ENCODE measurements around the gene ARSG. TPM values are rescaled to one million over a fixed set of nuclear protein-coding genes. Genes with fewer than 3 reads are reported as not detected.
"Not testable (repeated sequence)": the region's sequence is repeated elsewhere in the genome, so short reads cannot be mapped to it uniquely, and the experiment has no call there.

ARSG gene
- total and polyA plus RNA-seq, 2 donors (not counting 1 experiment from before 2014, with no cell fraction given): 5.5 to 18.4 TPM

DNA sequence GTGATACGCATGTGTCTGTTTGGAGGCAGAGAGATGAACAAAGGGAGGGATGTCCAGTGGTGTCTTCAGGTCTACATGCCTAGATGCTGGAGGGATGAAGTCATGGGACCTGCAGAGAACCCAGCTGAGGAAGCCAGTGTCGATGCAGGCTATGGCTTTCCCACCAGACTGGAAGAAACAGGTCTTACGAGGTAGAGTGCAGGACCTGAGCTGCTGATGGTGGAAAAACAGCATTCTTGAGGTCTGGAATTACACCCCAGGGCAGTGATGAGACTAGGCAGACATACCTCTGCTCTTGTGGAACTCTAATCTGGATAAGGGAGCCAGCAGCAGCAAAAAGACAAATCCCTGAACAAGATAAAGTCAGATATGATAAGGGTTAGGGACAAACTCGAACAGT lies 37.4 kb downstream of the ARSG start:
- CTCF ChIA-PET: interaction anchor here (0.8 kb wide), 1 partner anchor 156 kb away, joined by 3 read pairs; no protein-coding TSS in a partner anchor
- Histone ChIP-seq H3K27ac (ENCODE audit: low read length in 2 of 2) (no peak overlapping the region), H3K27me3 (replicated peaks in 1 of 4; ENCODE audit: control extremely low read depth in 1 of 4, control insufficient read depth in 3 of 4, insufficient read depth in 4 of 4, low read length in 3 of 4) (peaks cover 0 to 5% (median 0%) of the 10 kb centered on the region in 4 experiments), H2AFZ (ENCODE audit: insufficient read depth, low read depth, low read length, poor library complexity, severe bottlenecking) (no peak overlapping the region), H3K9ac (ENCODE audit: low read length) (no peak overlapping the region), H3K79me2 (ENCODE audit: control insufficient read depth, insufficient read depth, low read length) (no peaks in the 10 kb centered on the region), H3K36me3 (replicated peaks in 1 of 2; ENCODE audit: control extremely low read depth in 1 of 2, control insufficient read depth in 1 of 2, extremely low read depth in 1 of 2, insufficient read depth in 2 of 2, low read length in 1 of 2) (no peaks in the 10 kb centered on the region), H3K4me3 (ENCODE audit: control extremely low read depth in 1 of 5, extremely low read depth in 1 of 5, insufficient read depth in 1 of 5, low read depth in 2 of 5, low read length in 4 of 5) (no peak overlapping the region), H3K9me3 (ENCODE audit: control extremely low read depth in 1 of 3, control insufficient read depth in 2 of 3, insufficient read depth in 1 of 3, low read length in 2 of 3) (peaks cover 1 to 39% (median 5%) of the 10 kb centered on the region in 3 donors), H3K4me1 (ENCODE audit: control insufficient read depth in 2 of 2, insufficient read depth in 2 of 2, low read length in 2 of 2) (no peaks in the 10 kb centered on the region), H3K4me2 (replicated peaks; ENCODE audit: low read depth, low read length, poor library complexity, severe bottlenecking) (no peak overlapping the region), H4K20me1 (ENCODE audit: control insufficient read depth, insufficient read depth, low read length, poor library complexity, severe bottlenecking) (no peaks in the 10 kb centered on the region)
- no peak for ATAC-seq (ENCODE audit: low read depth)
- intact Hi-C loops (cut with micrococcal nuclease): no loop called here
- Mint-ChIP-seq H3K27ac (no peak overlapping the region), H3K4me1 (no peaks in the 10 kb centered on the region), H3K27me3 (peaks cover 3% of the 10 kb centered on the region), H3K4me3 (no peak overlapping the region), H3K9me3 (ENCODE audit: insufficient read depth) (peaks cover 2% of the 10 kb centered on the region)
- no peak for DNase-seq
- POLR2A ChIA-PET: no interaction called here
- 78% methylated on average over 4 of the region's 4 CpGs for WGBS (ENCODE audit: insufficient coverage)
- TF ChIP-seq, protein P1, sequence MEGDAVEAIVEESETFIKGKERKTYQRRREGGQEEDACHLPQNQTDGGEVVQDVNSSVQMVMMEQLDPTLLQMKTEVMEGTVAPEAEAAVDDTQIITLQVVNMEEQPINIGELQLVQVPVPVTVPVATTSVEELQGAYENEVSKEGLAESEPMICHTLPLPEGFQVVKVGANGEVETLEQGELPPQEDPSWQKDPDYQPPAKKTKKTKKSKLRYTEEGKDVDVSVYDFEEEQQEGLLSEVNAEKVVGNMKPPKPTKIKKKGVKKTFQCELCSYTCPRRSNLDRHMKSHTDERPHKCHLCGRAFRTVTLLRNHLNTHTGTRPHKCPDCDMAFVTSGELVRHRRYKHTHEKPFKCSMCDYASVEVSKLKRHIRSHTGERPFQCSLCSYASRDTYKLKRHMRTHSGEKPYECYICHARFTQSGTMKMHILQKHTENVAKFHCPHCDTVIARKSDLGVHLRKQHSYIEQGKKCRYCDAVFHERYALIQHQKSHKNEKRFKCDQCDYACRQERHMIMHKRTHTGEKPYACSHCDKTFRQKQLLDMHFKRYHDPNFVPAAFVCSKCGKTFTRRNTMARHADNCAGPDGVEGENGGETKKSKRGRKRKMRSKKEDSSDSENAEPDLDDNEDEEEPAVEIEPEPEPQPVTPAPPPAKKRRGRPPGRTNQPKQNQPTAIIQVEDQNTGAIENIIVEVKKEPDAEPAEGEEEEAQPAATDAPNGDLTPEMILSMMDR (IDR thresholded peaks at IDR 0.05): no peak
- no peak for TF ChIP-seq EZH2 (IDR thresholded peaks at IDR 0.05; ENCODE audit: borderline replicate concordance, insufficient read depth, low read depth, low read length, poor library complexity, severe bottlenecking)

DNA sequence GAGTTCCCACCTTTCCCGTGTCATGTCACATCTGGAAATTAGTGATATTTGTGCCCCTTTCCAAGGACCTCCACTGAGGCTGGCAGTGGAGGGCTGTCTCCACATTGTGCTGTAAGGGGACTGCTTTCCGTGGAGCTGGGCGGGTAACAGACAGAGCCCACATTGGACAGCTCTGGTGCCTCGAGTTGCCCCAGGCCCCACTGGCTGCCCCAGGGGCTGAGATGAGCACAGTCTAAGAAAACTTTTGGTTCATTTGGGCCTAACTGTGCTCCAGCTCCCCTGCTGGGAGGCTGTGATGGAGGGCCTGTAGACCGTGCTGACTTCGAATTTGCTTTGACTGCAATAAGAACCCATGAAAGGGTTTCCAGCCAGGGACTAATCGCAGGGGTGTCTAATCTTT lies 38.0 kb downstream of the ARSG start:
- Histone ChIP-seq H3K4me1 (ENCODE audit: control insufficient read depth in 2 of 2, insufficient read depth in 2 of 2, low read length in 2 of 2) (no peaks in the 10 kb centered on the region), H3K27me3 (replicated peaks in 1 of 4; ENCODE audit: control extremely low read depth in 1 of 4, control insufficient read depth in 3 of 4, insufficient read depth in 4 of 4, low read length in 3 of 4) (peaks cover 0 to 5% (median 0%) of the 10 kb centered on the region in 4 experiments), H3K36me3 (replicated peaks in 1 of 2; ENCODE audit: control extremely low read depth in 1 of 2, control insufficient read depth in 1 of 2, extremely low read depth in 1 of 2, insufficient read depth in 2 of 2, low read length in 1 of 2) (no peaks in the 10 kb centered on the region), H3K9me3 (ENCODE audit: control extremely low read depth in 1 of 3, control insufficient read depth in 2 of 3, insufficient read depth in 1 of 3, low read length in 2 of 3) (peaks cover 1 to 46% (median 5%) of the 10 kb centered on the region in 3 donors), H3K4me3 (ENCODE audit: control extremely low read depth in 1 of 5, extremely low read depth in 1 of 5, insufficient read depth in 1 of 5, low read depth in 2 of 5, low read length in 4 of 5) (no peak overlapping the region), H2AFZ (ENCODE audit: insufficient read depth, low read depth, low read length, poor library complexity, severe bottlenecking) (no peak overlapping the region), H3K4me2 (replicated peaks; ENCODE audit: low read depth, low read length, poor library complexity, severe bottlenecking) (no peak overlapping the region), H3K9ac (ENCODE audit: low read length) (no peak overlapping the region), H3K27ac (ENCODE audit: low read length in 2 of 2) (no peak overlapping the region), H4K20me1 (ENCODE audit: control insufficient read depth, insufficient read depth, low read length, poor library complexity, severe bottlenecking) (no peaks in the 10 kb centered on the region), H3K79me2 (ENCODE audit: control insufficient read depth, insufficient read depth, low read length) (no peaks in the 10 kb centered on the region)
- ATAC-seq (ENCODE audit: low read depth): no peak
- TF ChIP-seq, protein P1 (IDR thresholded peaks at IDR 0.05): no peak
- no peak for TF ChIP-seq EZH2 (IDR thresholded peaks at IDR 0.05; ENCODE audit: borderline replicate concordance, insufficient read depth, low read depth, low read length, poor library complexity, severe bottlenecking)
- no peak overlapping the region for H3K4me3 Mint-ChIP-seq
- ChIA-PET POLR2A (no interaction called here), CTCF (interaction anchor here (0.6 to 1.7 kb wide), 3 partner anchors 70 to 1758 kb away, joined by 3 to 4 read pairs (median 3); no protein-coding TSS in a partner anchor)
- WGBS (ENCODE audit: insufficient coverage): 92% methylated on average over 6 of the region's 7 CpGs
- DNase-seq: no peak
- H3K27me3 Mint-ChIP-seq: peaks cover 3% of the 10 kb centered on the region
- H3K4me1 Mint-ChIP-seq: no peaks in the 10 kb centered on the region
- intact Hi-C loops (cut with micrococcal nuclease): no loop called here
- H3K9me3 Mint-ChIP-seq (ENCODE audit: insufficient read depth): peaks cover 2% of the 10 kb centered on the region
- no peak overlapping the region for H3K27ac Mint-ChIP-seq

DNA sequence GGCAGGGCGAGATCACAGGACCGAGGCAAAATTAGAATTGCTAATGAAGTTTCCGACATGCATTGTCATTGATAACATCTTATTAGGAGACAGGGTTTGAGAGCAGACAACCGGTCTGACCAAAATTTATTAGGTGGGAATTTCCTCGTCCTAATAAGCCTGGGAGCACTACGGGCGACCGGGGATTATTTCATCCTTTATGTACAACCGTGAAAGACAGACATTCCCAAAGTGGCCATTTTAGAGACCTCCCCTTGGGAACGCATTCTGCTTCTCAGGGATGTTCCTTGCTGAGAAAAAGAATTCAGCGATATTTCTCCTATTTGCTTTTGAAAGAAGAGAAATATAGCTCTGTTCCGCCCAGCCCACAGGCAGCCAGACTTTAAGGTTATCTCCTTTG lies 40.6 kb downstream of the ARSG start:
- 96% methylated on average over 12 of the region's 12 CpGs for WGBS (ENCODE audit: insufficient coverage)
- H3K9me3 ChIP-seq (ENCODE audit: control extremely low read depth in 1 of 3, control insufficient read depth in 2 of 3, insufficient read depth in 1 of 3, low read length in 2 of 3): peaks cover 1 to 49% (median 5%) of the 10 kb centered on the region in 3 donors
- H3K27me3 Mint-ChIP-seq; H3K4me3 ChIP-seq (ENCODE audit: control extremely low read depth in 1 of 5, extremely low read depth in 1 of 5, insufficient read depth in 1 of 5, low read depth in 2 of 5, low read length in 4 of 5); POLR2A ChIA-PET; H3K4me2 ChIP-seq (replicated peaks; ENCODE audit: low read depth, low read length, poor library complexity, severe bottlenecking); H4K20me1 ChIP-seq (ENCODE audit: control insufficient read depth, insufficient read depth, low read length, poor library complexity, severe bottlenecking); H3K27ac ChIP-seq (ENCODE audit: low read length in 2 of 2); H3K9ac ChIP-seq (ENCODE audit: low read length); H3K36me3 ChIP-seq (replicated peaks in 1 of 2; ENCODE audit: control extremely low read depth in 1 of 2, control insufficient read depth in 1 of 2, extremely low read depth in 1 of 2, insufficient read depth in 2 of 2, low read length in 1 of 2); H3K4me1 Mint-ChIP-seq; intact Hi-C loops (cut with micrococcal nuclease); ATAC-seq (ENCODE audit: low read depth); H2AFZ ChIP-seq (ENCODE audit: insufficient read depth, low read depth, low read length, poor library complexity, severe bottlenecking); H3K79me2 ChIP-seq (ENCODE audit: control insufficient read depth, insufficient read depth, low read length); H3K4me1 ChIP-seq (ENCODE audit: control insufficient read depth in 2 of 2, insufficient read depth in 2 of 2, low read length in 2 of 2); H3K27me3 ChIP-seq (replicated peaks in 1 of 4; ENCODE audit: control extremely low read depth in 1 of 4, control insufficient read depth in 3 of 4, insufficient read depth in 4 of 4, low read length in 3 of 4); CTCF ChIA-PET; H3K9me3 Mint-ChIP-seq (ENCODE audit: insufficient read depth); DNase-seq; H3K27ac Mint-ChIP-seq; H3K4me3 Mint-ChIP-seq: not testable (repeated sequence)

Data from B cell (primary cell).